ENCODE results near the gene CDC42.
"Not testable (repeated sequence)": the region's sequence is repeated elsewhere in the genome, so short reads cannot be mapped to it uniquely, and the experiment has no call there.

CDC42 gene

DNA sequence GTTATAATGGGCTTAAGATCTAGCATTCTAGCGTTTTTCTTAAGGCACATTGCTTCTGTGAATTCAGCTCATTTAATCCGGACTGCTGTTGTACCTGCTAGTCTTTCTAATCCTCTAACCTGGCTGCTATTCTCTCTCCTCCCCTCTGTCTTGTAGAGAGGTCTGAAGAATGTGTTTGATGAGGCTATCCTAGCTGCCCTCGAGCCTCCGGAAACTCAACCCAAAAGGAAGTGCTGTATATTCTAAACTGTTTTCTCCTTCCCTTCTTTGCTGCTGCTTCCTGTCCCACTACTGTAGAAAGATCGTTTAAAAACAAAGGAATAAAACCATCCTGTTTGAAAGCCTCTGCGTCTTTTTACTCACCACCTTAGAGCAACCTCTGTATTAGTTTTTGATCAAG is 37.3 kb downstream of the CDC42 start:
- H3K9me3 ChIP-seq (ENCODE audit: insufficient read depth, low read length), result no peaks in the 10 kb centered on the region
- peaks cover 38% of the 10 kb centered on the region for H3K36me3 ChIP-seq (replicated peaks; ENCODE audit: low read depth, low read length)
- no peak overlapping the region for H3K4me3 ChIP-seq (ENCODE audit: low read length)
- H4K20me1 ChIP-seq (ENCODE audit: insufficient read depth, low read length), result peaks cover 79% of the 10 kb centered on the region
- TF ChIP-seq EZH2phosphoT487 (IDR thresholded peaks at IDR 0.05; ENCODE audit: low read depth), result no peak
- TF ChIP-seq, protein P1, sequence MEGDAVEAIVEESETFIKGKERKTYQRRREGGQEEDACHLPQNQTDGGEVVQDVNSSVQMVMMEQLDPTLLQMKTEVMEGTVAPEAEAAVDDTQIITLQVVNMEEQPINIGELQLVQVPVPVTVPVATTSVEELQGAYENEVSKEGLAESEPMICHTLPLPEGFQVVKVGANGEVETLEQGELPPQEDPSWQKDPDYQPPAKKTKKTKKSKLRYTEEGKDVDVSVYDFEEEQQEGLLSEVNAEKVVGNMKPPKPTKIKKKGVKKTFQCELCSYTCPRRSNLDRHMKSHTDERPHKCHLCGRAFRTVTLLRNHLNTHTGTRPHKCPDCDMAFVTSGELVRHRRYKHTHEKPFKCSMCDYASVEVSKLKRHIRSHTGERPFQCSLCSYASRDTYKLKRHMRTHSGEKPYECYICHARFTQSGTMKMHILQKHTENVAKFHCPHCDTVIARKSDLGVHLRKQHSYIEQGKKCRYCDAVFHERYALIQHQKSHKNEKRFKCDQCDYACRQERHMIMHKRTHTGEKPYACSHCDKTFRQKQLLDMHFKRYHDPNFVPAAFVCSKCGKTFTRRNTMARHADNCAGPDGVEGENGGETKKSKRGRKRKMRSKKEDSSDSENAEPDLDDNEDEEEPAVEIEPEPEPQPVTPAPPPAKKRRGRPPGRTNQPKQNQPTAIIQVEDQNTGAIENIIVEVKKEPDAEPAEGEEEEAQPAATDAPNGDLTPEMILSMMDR (IDR thresholded peaks at IDR 0.05; ENCODE audit: low read depth, low read length), result no peak
- 0 out of 2 replicates have a peak overlapping the region, but pooled peaks have one; percentile 3 for H3K4me2 ChIP-seq (ENCODE audit: low read length)
- no peak overlapping the region for H3K9ac ChIP-seq (ENCODE audit: low read length)
- H2AFZ ChIP-seq (ENCODE audit: low read depth, low read length), result no peak overlapping the region
- H3K27ac ChIP-seq (ENCODE audit: low read length), result no peak overlapping the region
- H3K79me2 ChIP-seq (ENCODE audit: low read length), result peaks cover 57% of the 10 kb centered on the region
- H3K4me1 ChIP-seq (ENCODE audit: low read length), result peaks cover 54% of the 10 kb centered on the region
- no peaks in the 10 kb centered on the region for H3K27me3 ChIP-seq (ENCODE audit: low read depth, low read length)

DNA sequence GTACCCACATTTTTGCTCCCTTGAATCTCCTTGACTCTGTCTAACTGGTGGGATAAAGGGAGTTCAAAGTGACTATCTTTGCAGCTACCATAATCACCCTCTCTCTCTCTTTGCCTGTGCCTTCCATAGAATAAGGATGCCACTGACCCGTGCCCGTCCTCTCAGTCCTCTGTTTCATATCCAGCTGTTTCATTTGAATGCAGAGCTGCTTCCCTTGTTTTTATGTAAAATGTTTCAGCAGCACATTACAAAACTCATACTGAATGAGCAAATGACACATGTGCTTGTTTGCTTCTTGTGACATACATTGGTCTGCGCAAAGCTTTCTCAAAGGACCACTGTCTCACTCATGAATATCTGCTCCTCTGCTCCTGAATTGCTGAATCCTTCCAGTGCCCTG is 38.4 kb downstream of the CDC42 start:
- Histone ChIP-seq H2AFZ (ENCODE audit: low read depth, low read length) (no peak overlapping the region), H3K36me3 (replicated peaks; ENCODE audit: low read depth, low read length) (peaks cover 40% of the 10 kb centered on the region), H3K4me1 (ENCODE audit: low read length) (peaks cover 54% of the 10 kb centered on the region), H3K27me3 (ENCODE audit: low read depth, low read length) (no peaks in the 10 kb centered on the region), H3K9me3 (ENCODE audit: insufficient read depth, low read length) (no peaks in the 10 kb centered on the region), H3K4me3 (ENCODE audit: low read length) (no peak overlapping the region), H3K9ac (ENCODE audit: low read length) (no peak overlapping the region), H3K27ac (ENCODE audit: low read length) (no peak overlapping the region), H3K4me2 (ENCODE audit: low read length) (no peak overlapping the region), H3K79me2 (ENCODE audit: low read length) (peaks cover 56% of the 10 kb centered on the region), H4K20me1 (ENCODE audit: insufficient read depth, low read length) (peaks cover 77% of the 10 kb centered on the region)
- TF ChIP-seq EZH2phosphoT487 (IDR thresholded peaks at IDR 0.05; ENCODE audit: low read depth), result no peak
- TF ChIP-seq, protein P1 (IDR thresholded peaks at IDR 0.05; ENCODE audit: low read depth, low read length), result no peak

DNA sequence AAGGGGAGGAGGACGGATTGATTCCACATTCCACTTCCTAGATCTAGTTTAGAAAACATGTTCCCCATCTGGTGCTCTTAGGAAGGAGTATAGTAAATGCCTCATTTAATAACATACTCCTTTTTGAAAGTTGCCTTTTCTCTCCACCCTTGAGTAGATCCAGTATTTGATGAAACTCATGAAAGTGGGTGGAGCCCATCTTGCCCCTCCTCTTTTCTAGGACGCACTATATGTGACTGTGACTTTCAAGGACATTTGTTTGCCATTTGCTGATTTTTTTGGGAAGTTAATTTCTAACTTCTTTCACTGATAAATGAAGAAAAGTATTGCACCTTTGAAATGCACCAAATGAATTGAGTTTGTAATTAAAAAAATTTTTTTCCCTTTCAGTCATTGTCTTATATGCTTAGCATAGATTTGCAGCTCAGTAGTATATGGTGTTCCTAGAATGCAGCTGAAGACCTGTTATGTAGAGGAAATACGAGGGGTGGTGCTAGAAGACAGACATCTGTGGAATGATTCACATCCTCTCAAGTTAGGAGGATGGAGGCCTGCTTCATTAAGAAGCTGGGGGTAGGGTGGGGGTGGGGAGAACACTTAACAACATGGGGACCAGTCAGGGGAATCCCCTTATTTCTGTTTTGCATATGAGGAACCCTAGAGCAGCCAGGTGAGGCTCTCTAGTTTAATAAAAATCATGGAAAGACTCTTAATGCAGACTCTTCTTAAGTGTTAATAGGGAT is 39.7 kb downstream of the CDC42 start:
- H3K4me1 ChIP-seq (ENCODE audit: low read length), result peaks cover 54% of the 10 kb centered on the region
- peaks cover 42% of the 10 kb centered on the region for H3K36me3 ChIP-seq (replicated peaks; ENCODE audit: low read depth, low read length)
- not testable (repeated sequence) for H3K27ac ChIP-seq (ENCODE audit: low read length); H3K9me3 ChIP-seq (ENCODE audit: insufficient read depth, low read length); H3K9ac ChIP-seq (ENCODE audit: low read length); H2AFZ ChIP-seq (ENCODE audit: low read depth, low read length); H3K27me3 ChIP-seq (ENCODE audit: low read depth, low read length)
- H4K20me1 ChIP-seq (ENCODE audit: insufficient read depth, low read length), result peaks cover 71% of the 10 kb centered on the region
- H3K4me2 ChIP-seq (ENCODE audit: low read length), result peak overlapping the region; percentile 52
- H3K4me3 ChIP-seq (ENCODE audit: low read length), result peak overlapping the region; percentile 44
- H3K79me2 ChIP-seq (ENCODE audit: low read length), result peaks cover 50% of the 10 kb centered on the region

DNA sequence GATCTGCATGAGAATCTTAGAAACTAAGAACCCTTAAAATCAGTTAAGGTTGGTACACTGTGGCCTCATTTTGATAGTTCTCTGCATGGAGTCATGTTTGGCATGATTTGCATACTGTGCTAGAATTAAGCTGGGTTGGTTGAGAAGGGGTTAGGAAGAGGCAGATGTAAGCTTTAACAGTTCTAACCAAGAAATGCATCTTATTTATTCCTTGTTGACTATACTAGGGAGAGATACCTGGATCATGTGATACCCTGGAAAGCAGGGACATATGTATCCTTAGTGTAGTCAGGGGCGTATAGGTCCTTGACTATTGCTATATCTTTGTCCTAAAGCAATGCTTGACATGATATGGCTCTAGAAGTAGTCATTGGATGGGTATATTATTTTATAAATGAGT is 41.0 kb downstream of the CDC42 start:
- Histone ChIP-seq H3K4me2 (ENCODE audit: low read length) (peak overlapping the region; percentile 52; the same call in 1 of the 2 replicates), H3K79me2 (ENCODE audit: low read length) (peaks cover 39% of the 10 kb centered on the region), H3K4me3 (ENCODE audit: low read length) (no peak overlapping the region), H3K36me3 (replicated peaks; ENCODE audit: low read depth, low read length) (peaks cover 34% of the 10 kb centered on the region), H3K27me3 (ENCODE audit: low read depth, low read length) (no peaks in the 10 kb centered on the region), H3K9me3 (ENCODE audit: insufficient read depth, low read length) (no peaks in the 10 kb centered on the region), H3K4me1 (ENCODE audit: low read length) (peaks cover 45% of the 10 kb centered on the region), H3K27ac (ENCODE audit: low read length) (no peak overlapping the region), H3K9ac (ENCODE audit: low read length) (no peak overlapping the region), H4K20me1 (ENCODE audit: insufficient read depth, low read length) (peaks cover 61% of the 10 kb centered on the region), H2AFZ (ENCODE audit: low read depth, low read length) (no peak overlapping the region)
- no peak for TF ChIP-seq EZH2phosphoT487 (IDR thresholded peaks at IDR 0.05; ENCODE audit: low read depth)
- TF ChIP-seq, protein P1 (IDR thresholded peaks at IDR 0.05; ENCODE audit: low read depth, low read length), result no peak

All from OCI-LY3 (cell line).